Measurements from ENCODE around the gene CHST14.
A peak's percentile ranks its signal among the peaks of the same experiment; 100 is the strongest.

The CHST14 gene, protein sequence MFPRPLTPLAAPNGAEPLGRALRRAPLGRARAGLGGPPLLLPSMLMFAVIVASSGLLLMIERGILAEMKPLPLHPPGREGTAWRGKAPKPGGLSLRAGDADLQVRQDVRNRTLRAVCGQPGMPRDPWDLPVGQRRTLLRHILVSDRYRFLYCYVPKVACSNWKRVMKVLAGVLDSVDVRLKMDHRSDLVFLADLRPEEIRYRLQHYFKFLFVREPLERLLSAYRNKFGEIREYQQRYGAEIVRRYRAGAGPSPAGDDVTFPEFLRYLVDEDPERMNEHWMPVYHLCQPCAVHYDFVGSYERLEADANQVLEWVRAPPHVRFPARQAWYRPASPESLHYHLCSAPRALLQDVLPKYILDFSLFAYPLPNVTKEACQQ

DNA sequence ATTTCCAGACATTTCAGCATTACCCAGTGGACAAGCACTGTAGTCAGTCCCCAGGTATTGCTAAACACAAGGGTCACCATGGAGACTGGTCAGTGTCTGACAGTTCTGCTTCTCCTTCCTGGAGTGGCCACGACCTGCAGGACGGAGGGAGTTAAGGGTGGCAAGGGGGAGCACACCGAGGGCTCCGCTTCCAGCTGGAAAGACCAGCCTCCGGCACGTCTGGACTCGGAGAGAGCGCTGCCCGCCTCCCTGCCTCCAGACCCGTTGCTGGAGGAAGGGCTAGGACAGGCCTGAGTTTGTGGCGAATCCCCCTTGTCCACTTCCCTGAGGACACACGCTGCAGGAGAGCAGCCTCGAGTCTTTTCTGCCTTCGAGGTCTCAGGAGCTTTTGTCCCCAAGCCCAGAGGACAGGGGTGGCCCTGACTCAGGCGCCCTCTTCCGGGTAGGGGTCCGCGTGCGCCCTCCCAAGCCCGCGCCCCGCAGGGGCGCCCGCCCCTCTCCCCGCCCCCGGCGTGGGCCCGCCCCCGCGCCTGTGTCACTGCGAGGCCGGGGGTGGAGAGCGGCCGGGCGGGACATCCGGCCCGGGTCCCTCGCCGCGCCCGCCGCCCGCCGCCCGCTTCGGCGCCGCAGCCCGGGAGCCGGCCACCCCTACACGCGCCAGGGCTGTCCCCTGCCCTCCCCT, at the start of gene CHST14:
TSS of gene CHST14 (plus strand) at position 562 of the 682 bp plus-strand sequence. CDS start 230 bp downstream, outside the sequence.
- peak; percentile 18 to 29 for DNase-seq (ENCODE audit: low read depth in 1 of 2, low spot score in 1 of 2)

DNA sequence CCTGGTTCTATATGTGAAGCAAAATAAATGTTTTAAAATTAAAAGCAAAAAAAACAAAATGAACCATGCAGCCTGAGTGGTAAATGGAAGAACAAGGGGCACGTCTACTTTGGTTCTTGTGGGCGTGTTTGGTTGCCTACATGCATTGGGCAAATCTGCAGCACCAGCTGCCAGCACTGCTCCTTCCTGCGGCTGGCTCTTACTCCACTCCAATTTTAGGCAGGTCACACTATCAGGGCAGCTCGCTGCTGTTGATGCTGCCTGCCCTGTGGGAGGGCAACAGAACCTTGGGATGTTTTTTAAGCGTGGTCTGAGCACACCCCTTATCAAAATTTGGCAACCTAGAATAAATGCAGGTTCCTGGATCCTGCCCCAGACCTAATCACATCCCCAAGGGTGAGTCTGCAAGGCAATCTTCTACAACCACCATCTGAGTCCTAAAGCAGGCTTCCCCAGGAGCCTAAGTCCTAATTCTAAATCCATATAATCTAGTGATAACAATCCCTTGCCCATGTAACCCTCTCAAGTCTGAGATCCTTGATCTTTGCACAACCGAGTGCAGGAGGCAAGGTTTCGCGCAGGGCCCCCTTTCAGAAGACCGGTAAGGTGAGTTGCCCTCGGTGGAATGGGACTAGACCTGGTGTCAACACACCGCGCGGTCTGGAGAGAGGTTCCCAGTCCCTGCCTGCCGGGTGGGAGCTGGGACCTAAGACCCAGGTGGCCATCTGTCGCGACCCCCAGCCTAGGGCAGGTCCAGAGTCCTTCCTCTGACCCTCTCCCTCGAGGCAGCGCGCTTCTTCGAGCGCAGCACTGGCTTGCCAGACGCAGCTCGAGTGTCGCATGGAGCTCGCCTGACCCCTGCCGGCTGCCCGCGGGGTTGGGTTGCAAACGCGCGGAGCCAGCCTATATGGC, 49.3 kb upstream of the CHST14 start:
- peak; percentile 69 to 76 for DNase-seq (ENCODE audit: low read depth in 1 of 2, low spot score in 1 of 2)

DNA sequence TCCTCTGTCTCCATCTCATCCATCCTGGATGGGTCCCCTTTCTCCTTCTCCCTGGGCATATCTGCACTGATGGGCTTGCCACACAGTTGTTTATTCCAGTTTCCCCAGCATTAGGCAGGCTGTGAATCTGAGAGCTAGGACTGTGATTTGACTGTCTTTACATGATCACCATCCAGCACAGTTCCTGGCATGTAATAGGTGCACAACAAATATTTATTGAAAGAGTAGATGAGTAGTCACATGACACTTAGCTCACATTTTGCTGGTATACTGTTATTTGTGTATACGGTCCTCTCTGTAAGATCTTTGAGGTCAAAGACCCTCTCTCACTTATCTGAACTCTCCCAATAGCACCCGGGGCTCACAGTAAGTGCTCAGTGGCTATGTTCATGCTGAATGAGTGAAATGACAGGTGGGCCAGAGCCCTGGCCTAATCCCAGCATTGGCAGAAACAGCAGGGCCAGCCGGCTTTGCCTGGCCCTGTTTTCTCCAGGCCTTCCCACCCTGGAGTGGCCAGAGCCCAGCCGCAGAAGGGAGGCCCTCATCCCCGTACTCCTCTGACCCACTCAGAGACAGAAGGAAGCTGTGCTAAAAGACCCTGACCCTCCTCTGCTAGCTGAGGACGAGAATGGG, 46.2 kb upstream of the CHST14 start:
- no peak for DNase-seq (ENCODE audit: low read depth in 1 of 2, low spot score in 1 of 2)

DNA sequence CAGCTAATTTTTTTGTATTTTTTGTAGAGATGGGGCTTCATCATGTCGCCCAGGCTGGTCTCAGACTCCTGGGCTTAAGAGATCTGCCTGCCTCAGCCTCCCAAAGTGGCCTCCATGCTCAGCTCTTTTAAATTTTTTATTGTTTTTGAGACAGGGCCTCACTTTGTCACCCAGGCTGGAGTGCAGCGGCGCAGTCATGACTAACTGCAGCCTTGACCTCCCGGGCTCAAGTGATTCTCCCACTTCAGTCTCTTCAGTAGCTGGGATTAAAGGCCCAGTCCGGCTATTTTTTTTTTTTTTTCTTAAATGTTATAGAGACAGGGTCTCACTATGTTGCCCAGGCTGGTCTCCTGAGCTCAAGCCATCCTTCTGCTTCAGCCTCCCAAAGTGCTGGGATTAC, 45.1 kb upstream of the CHST14 start:
- DNase-seq (ENCODE audit: low read depth in 1 of 2, low spot score in 1 of 2), result no peak

DNA sequence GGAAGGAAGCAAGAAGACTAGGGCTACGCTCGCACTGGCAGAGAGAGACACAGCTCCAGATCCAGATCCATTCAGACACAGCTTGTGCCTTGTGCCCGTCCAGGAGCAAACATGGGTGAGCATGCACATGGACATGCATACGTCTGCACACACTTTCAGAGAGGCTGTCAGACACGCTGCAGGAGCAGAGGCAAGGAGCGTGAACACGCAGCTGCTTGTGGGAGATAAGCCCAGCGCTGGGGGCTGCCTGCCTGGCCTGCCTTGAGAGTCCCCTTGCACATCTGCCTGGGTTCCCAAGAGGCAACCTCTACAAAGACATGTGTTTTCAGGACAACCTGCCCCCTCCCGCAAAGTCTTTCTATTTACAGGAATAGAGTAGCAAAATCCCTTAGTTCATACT, 43.6 kb upstream of the CHST14 start:
- DNase-seq (ENCODE audit: low read depth in 1 of 2, low spot score in 1 of 2), result no peak

DNA sequence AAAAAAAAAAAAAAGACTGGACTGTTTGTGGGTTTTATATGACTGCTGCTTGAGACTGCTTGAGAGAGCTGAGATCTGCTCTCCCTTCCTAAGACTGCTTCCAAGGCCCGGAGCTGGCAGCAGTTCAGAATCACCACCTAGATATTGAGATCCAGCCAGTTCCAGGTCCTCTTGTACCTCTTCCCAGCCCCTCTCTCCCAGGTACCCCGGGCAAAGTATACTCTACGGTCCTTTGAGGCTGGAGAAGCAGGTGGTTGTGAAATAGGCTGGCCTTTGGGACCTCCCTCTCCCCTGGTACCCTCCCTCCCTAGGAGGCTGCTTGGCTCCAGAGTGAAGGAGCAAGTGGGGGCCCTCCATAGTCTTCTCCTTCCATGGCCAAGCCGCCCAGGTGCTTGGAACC, 42.6 kb upstream of the CHST14 start:
- no peak for DNase-seq (ENCODE audit: low read depth in 1 of 2, low spot score in 1 of 2)

DNA sequence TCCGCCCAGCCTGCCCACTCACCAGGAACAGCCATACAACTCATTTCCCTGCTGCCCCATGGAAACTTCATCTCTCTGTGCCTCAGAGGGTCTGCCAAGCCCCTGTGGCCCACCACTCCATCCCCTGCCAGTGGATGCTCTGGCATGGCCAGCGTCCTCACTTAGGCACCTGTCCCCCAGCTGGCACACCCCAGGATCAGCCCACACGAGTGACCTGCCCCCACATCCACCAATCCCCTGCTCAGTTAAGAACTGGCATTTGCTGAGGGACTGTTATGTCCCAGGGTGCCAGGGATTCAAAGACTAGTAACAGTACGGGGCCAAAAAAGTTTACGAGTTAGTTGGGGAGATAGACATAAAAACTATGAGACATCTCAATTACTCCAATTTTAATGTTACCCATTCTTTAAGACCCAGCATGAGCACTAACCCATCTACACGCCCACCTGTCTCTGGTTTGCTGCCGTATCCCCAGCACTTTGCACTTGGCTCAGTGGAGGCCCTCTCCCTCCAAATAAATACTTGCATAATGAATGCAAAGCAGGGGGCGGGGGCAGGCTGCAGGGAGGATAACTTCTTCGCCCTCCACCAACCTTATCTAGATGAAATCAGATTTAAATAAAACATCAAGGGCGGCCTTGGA, 41.6 kb upstream of the CHST14 start:
- no peak for DNase-seq (ENCODE audit: low read depth in 1 of 2, low spot score in 1 of 2)

DNA sequence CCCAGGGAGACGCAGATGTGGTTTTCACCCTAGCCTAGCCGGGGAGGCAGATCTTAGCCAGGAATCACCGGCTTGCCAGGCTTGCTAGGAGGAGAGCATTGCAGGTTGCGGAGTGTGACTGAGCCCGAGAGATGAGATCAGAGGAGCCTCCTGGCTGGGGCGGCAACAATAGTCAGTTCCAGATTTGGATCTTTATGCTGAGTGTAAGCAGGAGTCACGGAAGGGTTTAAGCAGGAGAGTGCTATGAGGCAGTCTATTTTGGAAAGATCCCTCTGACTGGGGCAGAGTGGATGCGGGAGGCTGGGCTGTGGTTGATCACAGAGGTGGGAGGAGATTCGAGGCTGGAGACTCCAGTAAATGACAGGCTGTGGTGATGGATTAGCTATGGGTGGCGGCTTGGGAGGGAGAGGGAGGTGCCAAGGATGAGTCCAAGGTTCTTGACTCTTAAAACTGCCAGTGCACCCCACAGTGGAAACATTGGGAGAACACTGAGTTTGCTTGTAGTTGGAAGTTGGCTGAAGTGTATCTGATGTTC, 40.4 kb upstream of the CHST14 start:
- DNase-seq (ENCODE audit: low read depth in 1 of 2, low spot score in 1 of 2), result no peak

DNA sequence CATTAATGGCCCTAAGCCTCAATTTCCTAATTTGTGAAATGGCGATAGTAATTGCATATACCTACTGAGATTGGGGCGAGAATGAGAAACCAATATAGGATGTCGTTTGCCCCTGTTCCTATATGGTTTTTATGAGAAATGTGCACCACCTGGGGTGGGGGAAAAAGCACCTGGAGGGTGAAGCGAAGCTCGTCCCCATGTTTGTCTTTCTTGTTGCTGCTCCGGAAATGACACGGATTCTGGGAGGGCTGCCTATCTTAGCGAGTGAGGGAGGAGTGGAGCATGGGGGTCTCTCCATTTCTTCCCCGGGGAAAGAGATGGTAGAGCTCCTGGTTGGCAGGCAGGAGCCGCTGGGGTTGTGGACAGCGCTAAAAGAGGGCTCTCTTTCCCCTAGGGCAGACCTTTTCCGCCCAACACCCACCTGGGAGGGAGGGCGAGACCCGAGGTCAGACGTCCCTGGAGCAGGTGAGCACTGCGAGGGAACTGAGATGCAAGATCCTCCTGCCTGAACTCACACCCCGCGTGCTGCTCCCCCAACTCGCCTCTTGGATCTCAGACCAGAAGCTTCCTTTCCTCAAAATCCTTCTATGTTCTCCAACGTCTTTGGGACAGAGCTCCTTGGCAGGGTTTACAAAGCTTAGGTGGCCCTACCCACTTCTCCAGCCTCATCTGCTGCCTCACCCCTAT, 35.6 kb upstream of the CHST14 start:
- DNase-seq (ENCODE audit: low read depth in 1 of 2, low spot score in 1 of 2), result no peak

DNA sequence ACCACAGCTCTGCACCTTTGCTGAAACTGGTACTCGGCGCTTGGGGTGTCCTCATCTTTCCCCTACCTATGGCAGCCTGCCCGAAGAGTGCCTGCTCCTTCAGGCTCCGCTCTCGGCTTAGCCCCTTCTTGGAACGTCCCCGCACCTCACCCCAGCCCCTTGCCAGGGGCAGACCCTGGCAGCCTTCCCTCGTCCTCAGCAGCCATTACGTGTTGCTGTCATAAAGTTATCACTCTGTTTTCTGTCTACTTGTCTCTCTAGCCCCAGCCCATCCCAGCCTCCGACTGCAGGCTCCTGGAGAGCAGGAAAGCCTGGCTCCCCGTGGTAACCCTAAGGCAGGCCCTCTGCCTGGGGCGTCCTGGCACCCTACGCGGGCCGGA, 35.1 kb upstream of the CHST14 start:
- DNase-seq (ENCODE audit: low read depth in 1 of 2, low spot score in 1 of 2), result no peak

DNA sequence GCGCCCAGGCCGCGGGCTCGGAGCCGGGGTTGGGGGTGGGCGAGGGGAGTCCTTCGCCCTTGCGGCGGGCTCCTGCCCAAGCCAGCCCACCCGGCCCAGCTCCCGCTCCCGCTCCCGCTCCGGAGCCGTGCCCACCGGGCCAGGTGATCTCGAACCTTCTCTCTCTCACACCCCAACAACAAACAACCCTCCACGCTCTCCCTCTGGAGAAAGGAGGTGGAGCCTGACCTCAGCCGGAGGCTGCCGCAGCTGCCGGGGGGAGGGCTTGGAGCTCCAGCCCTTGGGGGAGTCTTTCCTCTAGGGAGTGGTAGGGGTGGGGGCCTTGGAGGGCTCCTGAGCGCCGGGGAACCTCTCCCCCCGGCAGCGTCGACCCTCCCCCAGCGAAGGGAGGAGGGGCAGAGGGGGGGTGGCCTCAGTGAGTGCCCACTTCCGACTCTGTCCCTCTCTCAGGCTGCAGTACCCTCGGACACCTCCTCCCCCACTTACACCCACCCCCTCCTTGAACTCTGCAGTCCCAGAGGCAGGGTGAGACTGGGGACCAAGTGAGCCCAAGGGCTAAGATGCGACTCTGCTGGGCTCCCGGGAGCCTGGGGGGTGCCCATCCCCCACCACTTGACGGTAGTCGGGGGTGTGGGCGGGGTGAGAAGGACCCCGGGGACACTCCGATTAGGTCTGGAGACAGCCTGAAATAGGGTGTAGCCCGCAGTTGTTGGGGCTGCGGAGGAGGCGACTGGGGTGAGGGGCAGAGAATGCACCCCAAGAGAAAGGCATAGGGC, 34.5 kb upstream of the CHST14 start:
- DNase-seq (ENCODE audit: low read depth in 1 of 2, low spot score in 1 of 2), result no peak

DNA sequence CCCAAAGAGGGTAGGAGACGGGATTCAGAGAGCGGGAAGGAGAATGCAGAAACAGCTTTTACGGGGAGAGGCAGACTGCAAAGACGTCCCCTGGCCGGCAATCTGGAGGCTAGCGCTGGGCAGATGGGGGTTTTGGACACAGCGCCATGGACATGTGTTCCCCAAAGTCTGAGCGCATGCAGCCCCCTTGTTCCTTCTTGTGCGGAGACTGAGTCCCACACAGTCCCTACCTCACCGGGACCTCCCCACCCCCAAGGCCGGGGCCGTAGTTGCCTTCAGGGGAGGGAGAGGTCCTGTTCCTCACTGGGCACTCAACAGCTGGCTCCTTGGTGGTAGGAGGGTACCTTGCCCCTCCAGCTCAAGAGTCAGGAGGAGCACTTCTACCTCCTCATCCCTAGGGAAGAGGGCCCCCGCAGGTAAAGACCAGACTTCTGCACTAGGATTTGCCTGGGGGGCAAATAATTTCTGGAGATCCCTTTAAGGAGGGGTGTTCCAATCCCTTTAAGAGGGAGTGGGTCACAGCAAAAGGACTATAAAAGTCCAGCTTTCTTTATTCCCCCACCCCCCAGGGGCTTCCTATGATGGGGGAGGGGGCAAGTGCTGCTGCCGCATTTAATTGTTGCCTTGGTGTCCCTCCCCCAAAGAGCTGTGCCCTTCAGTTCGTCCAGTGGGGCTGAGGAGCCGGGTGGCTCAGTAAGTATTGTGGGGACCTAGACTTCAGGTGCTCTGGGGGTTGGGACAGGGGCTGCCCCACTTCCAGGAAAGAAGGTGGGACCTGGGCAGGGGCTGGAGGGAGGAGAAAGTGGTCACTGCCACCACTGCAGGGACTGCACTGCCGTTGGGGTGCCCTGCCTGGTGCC, 33.7 kb upstream of the CHST14 start:
- no peak for DNase-seq (ENCODE audit: low read depth in 1 of 2, low spot score in 1 of 2)

DNA sequence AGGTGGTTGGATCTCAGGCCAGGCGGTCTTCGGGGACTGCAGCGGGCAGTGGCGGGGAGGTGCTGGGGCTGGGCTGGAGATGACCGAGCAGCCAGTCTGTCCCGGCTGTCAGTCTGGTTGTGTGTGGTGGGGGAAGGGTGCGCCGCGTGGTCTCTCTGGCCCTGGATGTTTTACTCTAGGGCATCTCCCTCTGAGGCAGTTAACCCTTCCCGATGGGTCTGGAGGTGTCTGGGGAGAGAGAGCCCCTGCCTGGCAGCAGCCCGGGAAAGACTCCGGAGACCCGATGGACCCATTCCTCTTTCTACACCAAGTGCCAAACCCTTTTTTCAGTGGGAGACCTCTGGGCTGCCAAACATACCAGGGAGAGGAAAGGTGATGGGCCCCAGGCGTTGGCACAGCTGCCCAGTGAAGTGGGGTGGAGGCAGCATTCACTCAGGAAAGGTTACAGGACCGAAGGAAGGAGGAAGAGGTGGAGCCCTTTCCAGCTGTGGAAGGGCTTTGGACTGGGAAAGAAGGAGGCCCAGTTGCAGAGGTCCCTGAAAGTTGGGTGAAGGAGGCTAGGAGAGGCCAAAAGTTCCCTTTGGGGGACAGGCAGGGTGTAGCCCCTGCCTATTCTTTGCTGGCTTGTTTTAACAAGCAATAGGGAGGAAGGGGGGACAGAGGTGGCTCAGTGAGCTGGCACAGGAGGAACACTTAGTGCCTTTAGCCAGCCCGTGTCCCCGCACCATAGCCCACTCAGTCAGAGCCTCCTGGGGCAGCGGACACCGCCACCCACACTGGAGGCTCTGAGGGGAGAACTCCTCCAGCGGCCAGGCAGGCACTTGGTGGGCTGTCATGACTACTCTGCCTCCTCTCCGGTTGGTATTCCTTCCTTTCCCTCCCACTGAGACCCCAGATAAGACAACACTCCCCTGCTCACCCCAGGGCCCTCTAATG, 32.8 kb upstream of the CHST14 start:
- DNase-seq (ENCODE audit: low read depth in 1 of 2, low spot score in 1 of 2), result no peak

DNA sequence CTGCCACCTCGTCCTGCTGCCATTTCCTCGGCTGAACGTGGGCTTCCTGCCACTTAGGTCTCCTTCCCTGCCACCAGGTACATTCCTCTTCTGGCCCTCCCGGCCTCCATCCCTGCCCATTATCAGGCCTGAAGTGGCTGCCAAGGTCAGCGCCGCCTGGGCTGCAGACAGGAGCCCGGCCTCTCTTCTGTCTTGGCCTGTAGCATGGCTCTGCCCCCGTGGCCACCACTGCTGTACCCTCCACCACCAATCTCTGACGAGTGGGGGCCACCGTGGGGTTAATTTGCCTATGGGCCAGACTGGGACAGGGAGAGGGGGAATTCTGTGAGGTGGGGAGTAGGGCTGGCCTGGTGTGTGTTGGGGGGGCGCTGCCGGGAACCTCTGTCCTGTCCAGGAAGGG, 32.1 kb upstream of the CHST14 start:
- no peak for DNase-seq (ENCODE audit: low read depth in 1 of 2, low spot score in 1 of 2)

DNA sequence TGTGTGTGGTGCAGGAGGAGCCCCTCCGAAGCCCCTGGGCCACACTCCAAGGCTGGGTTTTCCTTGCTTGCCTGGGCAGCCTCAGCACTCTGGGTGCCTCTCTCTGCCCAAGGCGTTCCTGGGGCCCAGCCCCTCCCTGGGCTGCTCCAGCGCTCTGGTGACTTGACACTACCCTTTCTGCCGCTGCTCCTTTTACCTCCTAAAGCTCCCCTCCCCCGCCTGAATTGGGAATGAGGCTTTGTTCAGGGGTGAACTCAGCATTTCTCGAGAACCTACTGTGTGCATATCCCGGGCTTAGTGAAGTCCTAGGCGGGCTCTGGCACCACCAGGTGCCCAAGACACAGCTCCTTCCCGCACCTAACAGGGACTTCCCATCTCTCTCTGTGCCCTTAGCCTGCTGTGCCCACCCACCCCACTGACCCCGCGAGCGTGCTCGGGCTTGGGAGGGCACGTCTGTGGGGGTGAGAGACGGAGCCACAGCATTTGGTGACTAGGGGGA, 31.3 kb upstream of the CHST14 start:
- DNase-seq (ENCODE audit: low read depth in 1 of 2, low spot score in 1 of 2), result no peak

DNA sequence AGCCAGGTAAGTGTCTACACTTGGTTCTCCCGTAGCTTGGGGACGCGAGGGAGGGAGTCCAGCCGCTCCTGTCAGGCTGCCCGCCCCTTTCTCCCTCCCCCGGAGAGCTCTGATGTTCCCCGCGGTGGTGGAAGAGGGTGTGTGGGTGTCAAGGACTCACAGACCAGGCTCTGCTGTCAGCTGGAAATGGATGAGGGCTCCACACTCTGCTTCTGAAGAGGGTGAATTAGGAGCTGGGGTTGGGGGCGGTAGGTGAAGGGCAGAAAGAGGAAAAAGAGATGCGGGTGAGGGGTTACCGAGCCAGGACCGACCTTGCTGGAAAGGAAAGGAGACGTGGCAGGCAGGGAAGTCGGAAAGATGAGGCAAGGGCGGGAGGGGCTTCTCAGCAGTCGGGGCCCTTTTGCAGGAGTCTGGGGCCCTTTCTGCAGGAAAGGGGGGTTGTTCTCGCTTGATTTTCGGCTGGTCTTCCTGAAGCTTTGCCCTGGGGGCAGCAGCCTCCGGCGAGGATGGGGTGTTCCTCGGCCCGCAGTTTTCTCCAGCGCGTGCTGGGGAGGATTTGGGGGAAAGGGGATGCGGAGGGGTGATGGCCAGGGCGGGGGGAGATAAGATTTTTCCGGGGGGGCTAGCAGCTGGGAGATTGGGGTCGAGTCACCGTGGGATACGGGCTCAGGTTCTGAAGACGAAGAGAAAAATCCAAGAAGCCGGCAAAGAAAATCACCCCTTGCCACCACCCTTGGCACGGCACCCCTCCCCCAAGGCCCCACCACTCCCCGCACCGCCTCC, 30.6 kb upstream of the CHST14 start:
- DNase-seq (ENCODE audit: low read depth in 1 of 2, low spot score in 1 of 2), result no peak

All from activated CD4-positive, alpha-beta T cell treated with anti-CD3 and anti-CD28 coated beads, Interleukin-2, amount 50 U/mL, for 24 hours (primary cell).